Measurements from ENCODE around the gene GDF11.

DNA sequence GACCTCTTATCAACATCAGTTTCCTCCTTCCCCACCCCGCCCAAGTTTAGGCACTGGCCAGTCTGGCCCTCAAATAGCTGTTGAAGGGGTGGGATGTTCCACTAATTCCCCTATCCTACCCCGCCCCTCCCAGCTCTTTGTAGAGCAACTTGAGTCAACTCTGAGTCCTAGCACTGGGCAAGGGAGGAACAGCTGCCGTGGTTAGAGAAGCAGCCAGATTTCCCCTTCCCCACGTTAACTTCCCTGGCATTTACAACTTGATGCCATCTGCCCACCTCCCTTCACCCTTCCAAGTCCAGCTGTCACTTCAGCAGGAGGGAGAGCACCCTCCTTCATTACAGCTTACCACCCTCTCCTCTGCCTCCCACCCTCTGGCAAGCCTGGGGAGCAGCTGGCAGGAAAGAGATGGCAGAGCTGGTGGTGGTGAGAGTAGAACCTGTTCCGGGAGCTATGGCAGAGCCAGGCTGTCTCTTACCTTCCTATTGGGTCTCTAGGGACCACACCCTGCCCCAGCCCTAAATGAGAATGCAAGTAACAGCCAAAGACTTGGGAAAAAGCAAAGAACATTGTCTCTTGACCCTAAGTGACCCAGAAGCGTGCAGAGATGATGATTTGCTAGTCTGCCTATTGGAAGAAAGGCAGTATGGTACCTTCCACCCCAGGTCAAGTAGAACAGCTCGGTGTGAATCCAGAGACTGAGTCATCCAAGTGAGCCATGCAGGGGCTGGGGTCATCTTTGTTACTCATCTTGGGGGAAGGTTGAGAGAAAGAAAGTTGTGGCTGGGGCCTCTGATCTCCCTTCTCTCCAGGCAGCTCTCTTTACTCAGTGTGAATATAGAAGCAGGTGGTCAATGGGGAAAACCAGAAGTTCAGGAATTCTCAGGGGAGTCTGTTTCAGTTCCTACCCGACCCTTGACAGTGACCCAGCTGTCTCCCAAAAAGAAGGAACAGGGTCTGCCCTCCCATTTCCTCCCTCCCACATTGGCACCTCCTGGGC, 25.6 kb upstream of the GDF11 start:
- no peak for TF ChIP-seq CTCF (IDR thresholded peaks at IDR 0.05)
- TF ChIP-seq POLR2A (IDR thresholded peaks at IDR 0.05): no peak
